Neural cell (in vitro differentiated cells): Measurements from ENCODE around the gene CEBPZOS. TPM values are rescaled to one million over a fixed set of nuclear protein-coding genes. Genes with fewer than 3 reads are reported as not detected.
"Not testable (repeated sequence)": the region's sequence is repeated elsewhere in the genome, so short reads cannot be mapped to it uniquely, and the experiment has no call there.

Source experiments
- H2AFZ ChIP-seq: fragments of 200-600, 300-800 bp; sonication (generic), shearing (Covaris generic); 2 replicates; pipeline ENCODE4 v1.6.0; 2014; ENCODE audit warnings: low read depth, mild to moderate bottlenecking, antibody characterized with exemption, low read length, moderate library complexity
- H3F3A ChIP-seq: fragments of 200-600 bp; shearing (Covaris generic); 2 replicates; pipeline ENCODE4 v1.6.1; 2016; ENCODE audit warnings: mild to moderate bottlenecking, moderate library complexity, mixed read lengths, antibody characterized with exemption, low read length; ENCODE audit not compliant: insufficient read depth, poor library complexity, severe bottlenecking
- H3K27ac ChIP-seq: fragments of 200-600, 300-800 bp; sonication (generic), shearing (Covaris generic); 2 replicates; pipeline ENCODE4 v1.5.1; 2014; ENCODE audit warnings: mild to moderate bottlenecking, low read length, moderate library complexity
- H3K27me3 ChIP-seq: fragments of 300-800, 200-600 bp; sonication (generic), shearing (Covaris generic); 2 replicates; pipeline ENCODE4 v1.6.0; 2014; ENCODE audit warnings: mild to moderate bottlenecking, low read depth, low read length, moderate library complexity; ENCODE audit not compliant: insufficient read depth
- H3K36me3 ChIP-seq: fragments of 300-800, 200-600 bp; sonication (generic), shearing (Covaris generic); 2 replicates; pipeline ENCODE4 v1.5.1; 2014; ENCODE audit warnings: mild to moderate bottlenecking, antibody characterized with exemption, low read length, moderate library complexity; ENCODE audit not compliant: insufficient read depth
- H3K4me2 ChIP-seq: fragments of 300-800, 200-600 bp; sonication (generic), shearing (Covaris generic); 2 replicates; pipeline ENCODE4 v1.6.0; 2014; ENCODE audit warnings: mild to moderate bottlenecking, low read length
- H3K4me3 ChIP-seq: fragments of 300-800, 200-600 bp; sonication (generic), shearing (Covaris generic); 2 replicates; pipeline ENCODE4 v1.5.1; 2014; ENCODE audit warnings: mild to moderate bottlenecking, low read length, moderate library complexity
- H3K79me2 ChIP-seq: fragments of 200-600 bp; shearing (Covaris generic); replicated peaks from 2 replicates; pipeline ENCODE4 v1.6.0; 2014; ENCODE audit warnings: mild to moderate bottlenecking, low read length, moderate library complexity; ENCODE audit not compliant: insufficient read depth
- H3K9ac ChIP-seq: fragments of 300-800, 200-600 bp; sonication (generic), shearing (Covaris generic); 2 replicates; pipeline ENCODE4 v1.6.1; 2016; ENCODE audit warnings: mild to moderate bottlenecking, low read length, mixed read lengths
- H3K9me2 ChIP-seq: fragments of 200-600 bp; shearing (Covaris generic); 2 replicates; pipeline ENCODE4 v1.6.1; 2016; ENCODE audit warnings: mild to moderate bottlenecking, low read length, mixed read lengths; ENCODE audit not compliant: insufficient read depth
- H3K9me3 ChIP-seq: fragments of 200-600, 300-800 bp; sonication (generic), shearing (Covaris generic); 2 replicates; pipeline ENCODE4 v1.6.1; 2016; ENCODE audit warnings: mild to moderate bottlenecking, mixed run types, low read length, moderate library complexity, mixed read lengths
- H4K20me1 ChIP-seq: fragments of 200-600 bp; shearing (Covaris generic); 2 replicates; pipeline ENCODE4 v1.6.1; 2016; ENCODE audit warnings: mild to moderate bottlenecking, mixed run types; ENCODE audit not compliant: insufficient read depth
- EP300 ChIP-seq: fragments of 450-650 bp; conservative IDR thresholded peaks from 2 replicates; pipeline ENCODE4 v1.6.1; 2014; ENCODE audit warnings: antibody characterized with exemption, mild to moderate bottlenecking, moderate library complexity; ENCODE audit not compliant: poor library complexity, severe bottlenecking
- EZH2 ChIP-seq: fragments of 200-600, 300-800 bp; shearing (Covaris generic), sonication (generic); IDR thresholded peaks from 2 replicates; pipeline ENCODE4 v1.6.1; 2014; ENCODE audit warnings: antibody characterized with exemption, low read length, borderline replicate concordance, mild to moderate bottlenecking; ENCODE audit not compliant: insufficient read depth, poor library complexity, severe bottlenecking
- MXI1 ChIP-seq: fragments of 450-650 bp; conservative IDR thresholded peaks from 2 replicates; pipeline ENCODE4 v1.6.1; 2014; ENCODE audit warnings: antibody characterized with exemption, mild to moderate bottlenecking; ENCODE audit not compliant: poor library complexity, severe bottlenecking
- POLR2AphosphoS5 ChIP-seq: IDR thresholded peaks from 2 replicates; pipeline ENCODE4 v1.6.1; 2012
- RAD21 ChIP-seq: fragments of 450-650 bp; conservative IDR thresholded peaks from 2 replicates; pipeline ENCODE4 v1.6.1; 2014; ENCODE audit warnings: antibody characterized with exemption, mild to moderate bottlenecking, moderate library complexity
- SMC3 ChIP-seq: fragments of 450-650 bp; conservative IDR thresholded peaks from 2 replicates; pipeline ENCODE4 v1.6.1; 2014; ENCODE audit warnings: antibody characterized with exemption, mild to moderate bottlenecking, moderate library complexity; ENCODE audit not compliant: poor library complexity
- TAF1 ChIP-seq: IDR thresholded peaks from 2 replicates; pipeline ENCODE4 v1.6.1; 2012; ENCODE audit warnings: low read depth
- polyA plus RNA-seq: library from polyadenylated mRNA; depleted of rRNA; stranded (reverse); fragments of >200 nt; gene quantifications from 2 replicates; pipeline ENCODE4 v1.2.3, GENCODE V29; 2014
- TF ChIP-seq, protein P1 (sequence below): IDR thresholded peaks from 2 replicates; pipeline ENCODE4 v1.6.1; 2012; ENCODE audit warnings: borderline replicate concordance
- TF ChIP-seq, protein P2 (sequence below): fragments of 450-650 bp; IDR thresholded peaks from 2 replicates; pipeline ENCODE4 v1.5.1; 2014; ENCODE audit warnings: antibody characterized with exemption, mild to moderate bottlenecking, moderate library complexity; ENCODE audit not compliant: poor library complexity, severe bottlenecking

The CEBPZOS gene
- polyA plus RNA-seq, 1 donor from 2014 or later: 4.9 TPM

DNA sequence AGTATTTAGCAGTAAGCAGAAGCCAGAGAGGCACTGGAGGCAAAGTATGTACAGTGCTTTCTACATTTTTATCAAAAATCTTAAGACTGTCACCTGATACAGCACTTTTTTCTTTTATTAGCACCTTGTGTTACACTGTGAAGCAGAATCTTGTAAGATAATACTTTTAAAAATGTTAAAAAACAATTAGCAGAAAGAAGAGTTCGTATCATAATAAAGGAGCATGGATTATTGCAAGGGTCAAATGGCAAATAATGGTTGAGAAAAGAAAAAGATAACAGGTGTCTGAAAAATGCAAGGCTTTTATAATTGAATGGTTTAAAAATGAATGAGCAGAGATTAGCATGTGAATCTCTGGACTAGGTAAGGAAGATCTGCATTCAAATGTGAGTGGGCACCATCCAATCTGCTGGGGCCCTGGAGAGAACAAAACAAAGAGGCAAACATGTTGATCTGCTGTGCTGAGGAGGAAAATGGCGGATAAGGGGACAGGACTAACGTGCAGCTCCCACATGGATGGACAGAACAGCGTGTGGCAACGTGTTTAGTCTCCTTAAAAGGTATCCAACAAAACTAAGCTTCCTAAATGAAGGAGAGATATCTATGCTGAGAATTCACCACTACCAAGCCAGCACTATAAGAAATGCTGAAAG, 9.5 kb downstream of the CEBPZOS start:
- no peak overlapping the region for H2AFZ ChIP-seq
- H3K36me3 ChIP-seq: peaks cover 27% of the 10 kb centered on the region
- H3K9ac ChIP-seq: no peak overlapping the region
- H3K9me2 ChIP-seq: no peaks in the 10 kb centered on the region
- no peaks in the 10 kb centered on the region for H4K20me1 ChIP-seq
- no peaks in the 10 kb centered on the region for H3K79me2 ChIP-seq
- H3K4me2 ChIP-seq: no peak overlapping the region
- TF ChIP-seq POLR2AphosphoS5 (no peak), RAD21 (no peak), MXI1 (no peak), EP300 (no peak), SMC3 (no peak), EZH2 (no peak), TAF1 (no peak)
- TF ChIP-seq, protein P1, sequence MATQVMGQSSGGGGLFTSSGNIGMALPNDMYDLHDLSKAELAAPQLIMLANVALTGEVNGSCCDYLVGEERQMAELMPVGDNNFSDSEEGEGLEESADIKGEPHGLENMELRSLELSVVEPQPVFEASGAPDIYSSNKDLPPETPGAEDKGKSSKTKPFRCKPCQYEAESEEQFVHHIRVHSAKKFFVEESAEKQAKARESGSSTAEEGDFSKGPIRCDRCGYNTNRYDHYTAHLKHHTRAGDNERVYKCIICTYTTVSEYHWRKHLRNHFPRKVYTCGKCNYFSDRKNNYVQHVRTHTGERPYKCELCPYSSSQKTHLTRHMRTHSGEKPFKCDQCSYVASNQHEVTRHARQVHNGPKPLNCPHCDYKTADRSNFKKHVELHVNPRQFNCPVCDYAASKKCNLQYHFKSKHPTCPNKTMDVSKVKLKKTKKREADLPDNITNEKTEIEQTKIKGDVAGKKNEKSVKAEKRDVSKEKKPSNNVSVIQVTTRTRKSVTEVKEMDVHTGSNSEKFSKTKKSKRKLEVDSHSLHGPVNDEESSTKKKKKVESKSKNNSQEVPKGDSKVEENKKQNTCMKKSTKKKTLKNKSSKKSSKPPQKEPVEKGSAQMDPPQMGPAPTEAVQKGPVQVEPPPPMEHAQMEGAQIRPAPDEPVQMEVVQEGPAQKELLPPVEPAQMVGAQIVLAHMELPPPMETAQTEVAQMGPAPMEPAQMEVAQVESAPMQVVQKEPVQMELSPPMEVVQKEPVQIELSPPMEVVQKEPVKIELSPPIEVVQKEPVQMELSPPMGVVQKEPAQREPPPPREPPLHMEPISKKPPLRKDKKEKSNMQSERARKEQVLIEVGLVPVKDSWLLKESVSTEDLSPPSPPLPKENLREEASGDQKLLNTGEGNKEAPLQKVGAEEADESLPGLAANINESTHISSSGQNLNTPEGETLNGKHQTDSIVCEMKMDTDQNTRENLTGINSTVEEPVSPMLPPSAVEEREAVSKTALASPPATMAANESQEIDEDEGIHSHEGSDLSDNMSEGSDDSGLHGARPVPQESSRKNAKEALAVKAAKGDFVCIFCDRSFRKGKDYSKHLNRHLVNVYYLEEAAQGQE: no peak
- TF ChIP-seq, protein P2, sequence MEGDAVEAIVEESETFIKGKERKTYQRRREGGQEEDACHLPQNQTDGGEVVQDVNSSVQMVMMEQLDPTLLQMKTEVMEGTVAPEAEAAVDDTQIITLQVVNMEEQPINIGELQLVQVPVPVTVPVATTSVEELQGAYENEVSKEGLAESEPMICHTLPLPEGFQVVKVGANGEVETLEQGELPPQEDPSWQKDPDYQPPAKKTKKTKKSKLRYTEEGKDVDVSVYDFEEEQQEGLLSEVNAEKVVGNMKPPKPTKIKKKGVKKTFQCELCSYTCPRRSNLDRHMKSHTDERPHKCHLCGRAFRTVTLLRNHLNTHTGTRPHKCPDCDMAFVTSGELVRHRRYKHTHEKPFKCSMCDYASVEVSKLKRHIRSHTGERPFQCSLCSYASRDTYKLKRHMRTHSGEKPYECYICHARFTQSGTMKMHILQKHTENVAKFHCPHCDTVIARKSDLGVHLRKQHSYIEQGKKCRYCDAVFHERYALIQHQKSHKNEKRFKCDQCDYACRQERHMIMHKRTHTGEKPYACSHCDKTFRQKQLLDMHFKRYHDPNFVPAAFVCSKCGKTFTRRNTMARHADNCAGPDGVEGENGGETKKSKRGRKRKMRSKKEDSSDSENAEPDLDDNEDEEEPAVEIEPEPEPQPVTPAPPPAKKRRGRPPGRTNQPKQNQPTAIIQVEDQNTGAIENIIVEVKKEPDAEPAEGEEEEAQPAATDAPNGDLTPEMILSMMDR: no peak
- H3K27me3 ChIP-seq: no peaks in the 10 kb centered on the region
- H3F3A ChIP-seq: no peaks in the 10 kb centered on the region
- no peak overlapping the region for H3K4me3 ChIP-seq
- H3K27ac ChIP-seq: no peak overlapping the region
- peaks cover 5% of the 10 kb centered on the region for H3K9me3 ChIP-seq

DNA sequence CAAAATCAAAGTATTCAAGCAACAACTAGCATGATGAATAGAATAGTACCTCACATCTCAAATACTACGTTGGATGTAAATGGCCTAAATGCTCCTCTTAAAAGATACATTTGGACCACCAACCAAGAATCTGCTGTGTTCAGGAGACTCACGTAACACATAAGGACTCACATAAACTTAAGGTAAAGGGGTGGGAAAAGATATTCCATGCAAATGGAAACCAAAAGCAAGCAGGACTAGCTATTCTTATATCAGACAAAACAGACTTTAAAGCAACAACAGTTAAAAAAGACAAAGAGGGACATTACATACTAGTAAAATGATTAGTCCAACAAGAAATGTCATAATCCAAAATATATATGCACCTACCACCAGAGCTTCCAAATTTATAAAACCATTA, 10.5 kb downstream of the CEBPZOS start:
- H3K4me2 ChIP-seq, H2AFZ ChIP-seq, H3K9ac ChIP-seq, H3K9me3 ChIP-seq, H3K27ac ChIP-seq, H3F3A ChIP-seq, H3K27me3 ChIP-seq, H3K79me2 ChIP-seq, H3K9me2 ChIP-seq, H4K20me1 ChIP-seq, H3K4me3 ChIP-seq: not testable (repeated sequence)
- peaks cover 36% of the 10 kb centered on the region for H3K36me3 ChIP-seq

GRCh38 chr2:37211212-37211611, 14.9 kb downstream of the CEBPZOS start:
- Histone ChIP-seq H3K9me3 (no peaks in the 10 kb centered on the region), H2AFZ (no peak overlapping the region), H3F3A (no peaks in the 10 kb centered on the region), H3K4me2 (no peak overlapping the region), H3K9ac (no peak overlapping the region), H3K36me3 (peaks cover 40% of the 10 kb centered on the region), H3K79me2 (no peaks in the 10 kb centered on the region), H3K27ac (no peak overlapping the region), H4K20me1 (no peaks in the 10 kb centered on the region), H3K4me3 (no peak overlapping the region), H3K27me3 (no peaks in the 10 kb centered on the region), H3K9me2 (no peaks in the 10 kb centered on the region)
- TF ChIP-seq EZH2: no peak
- TF ChIP-seq SMC3: no peak
- no peak for TF ChIP-seq RAD21
- no peak for TF ChIP-seq TAF1
- TF ChIP-seq, protein P1: no peak
- TF ChIP-seq EP300: no peak
- TF ChIP-seq POLR2AphosphoS5: no peak
- TF ChIP-seq MXI1: no peak
- TF ChIP-seq, protein P2: no peak
